Measurements from ENCODE around the gene DDX54. TPM values are rescaled to one million over a fixed set of nuclear protein-coding genes. Genes with fewer than 3 reads are reported as not detected.

DDX54 gene
- total and polyA plus RNA-seq, 2 of the 8 experiments (the other 6 are each of a cell fraction or from before 2014, with no cell fraction given), result 64.9 to 113 TPM

DNA sequence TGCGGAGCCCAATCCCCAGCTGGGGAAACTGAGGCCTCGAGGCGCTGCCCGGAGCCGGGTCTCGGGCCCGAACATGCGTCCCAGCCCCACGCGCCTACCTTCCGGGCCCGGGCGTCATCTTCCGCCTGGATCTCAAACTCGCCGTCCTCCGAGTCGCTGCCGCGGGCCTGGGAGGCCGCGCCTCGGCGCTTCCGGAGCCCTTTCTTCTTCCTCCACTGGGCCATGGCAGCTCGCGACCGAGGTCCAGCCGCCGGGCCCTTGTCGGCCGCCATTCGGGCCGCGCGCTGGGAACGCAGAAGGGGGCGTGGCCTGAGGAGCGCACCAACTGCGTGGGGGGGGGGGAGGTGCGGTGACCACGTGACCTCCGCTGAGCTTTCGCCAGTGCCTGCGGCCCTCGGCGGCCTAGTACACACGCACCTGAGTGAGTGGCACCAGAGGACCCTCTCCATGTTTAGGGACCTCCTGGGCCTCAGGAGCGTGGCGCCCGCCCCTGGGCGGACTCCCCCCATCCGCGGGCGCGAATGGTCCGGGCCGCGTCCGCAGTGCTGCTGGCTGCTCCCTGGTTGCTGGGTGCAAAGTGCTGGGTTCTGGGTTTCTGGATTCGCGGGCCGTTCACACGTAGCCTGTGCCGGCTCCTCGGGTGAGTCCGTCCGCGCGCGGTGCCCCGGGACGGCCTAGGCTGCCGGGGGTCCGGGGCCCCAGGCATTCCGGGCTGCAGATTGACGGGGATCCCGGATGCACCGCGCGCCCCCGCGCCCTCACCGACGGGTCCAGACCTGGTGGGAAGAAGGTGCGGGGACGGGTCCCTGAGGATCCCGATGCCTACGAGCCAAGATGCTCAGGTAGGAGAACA lies at the start of gene DDX54, which contains the start of gene RITA1 (continued):
- TF ChIP-seq, protein P1, sequence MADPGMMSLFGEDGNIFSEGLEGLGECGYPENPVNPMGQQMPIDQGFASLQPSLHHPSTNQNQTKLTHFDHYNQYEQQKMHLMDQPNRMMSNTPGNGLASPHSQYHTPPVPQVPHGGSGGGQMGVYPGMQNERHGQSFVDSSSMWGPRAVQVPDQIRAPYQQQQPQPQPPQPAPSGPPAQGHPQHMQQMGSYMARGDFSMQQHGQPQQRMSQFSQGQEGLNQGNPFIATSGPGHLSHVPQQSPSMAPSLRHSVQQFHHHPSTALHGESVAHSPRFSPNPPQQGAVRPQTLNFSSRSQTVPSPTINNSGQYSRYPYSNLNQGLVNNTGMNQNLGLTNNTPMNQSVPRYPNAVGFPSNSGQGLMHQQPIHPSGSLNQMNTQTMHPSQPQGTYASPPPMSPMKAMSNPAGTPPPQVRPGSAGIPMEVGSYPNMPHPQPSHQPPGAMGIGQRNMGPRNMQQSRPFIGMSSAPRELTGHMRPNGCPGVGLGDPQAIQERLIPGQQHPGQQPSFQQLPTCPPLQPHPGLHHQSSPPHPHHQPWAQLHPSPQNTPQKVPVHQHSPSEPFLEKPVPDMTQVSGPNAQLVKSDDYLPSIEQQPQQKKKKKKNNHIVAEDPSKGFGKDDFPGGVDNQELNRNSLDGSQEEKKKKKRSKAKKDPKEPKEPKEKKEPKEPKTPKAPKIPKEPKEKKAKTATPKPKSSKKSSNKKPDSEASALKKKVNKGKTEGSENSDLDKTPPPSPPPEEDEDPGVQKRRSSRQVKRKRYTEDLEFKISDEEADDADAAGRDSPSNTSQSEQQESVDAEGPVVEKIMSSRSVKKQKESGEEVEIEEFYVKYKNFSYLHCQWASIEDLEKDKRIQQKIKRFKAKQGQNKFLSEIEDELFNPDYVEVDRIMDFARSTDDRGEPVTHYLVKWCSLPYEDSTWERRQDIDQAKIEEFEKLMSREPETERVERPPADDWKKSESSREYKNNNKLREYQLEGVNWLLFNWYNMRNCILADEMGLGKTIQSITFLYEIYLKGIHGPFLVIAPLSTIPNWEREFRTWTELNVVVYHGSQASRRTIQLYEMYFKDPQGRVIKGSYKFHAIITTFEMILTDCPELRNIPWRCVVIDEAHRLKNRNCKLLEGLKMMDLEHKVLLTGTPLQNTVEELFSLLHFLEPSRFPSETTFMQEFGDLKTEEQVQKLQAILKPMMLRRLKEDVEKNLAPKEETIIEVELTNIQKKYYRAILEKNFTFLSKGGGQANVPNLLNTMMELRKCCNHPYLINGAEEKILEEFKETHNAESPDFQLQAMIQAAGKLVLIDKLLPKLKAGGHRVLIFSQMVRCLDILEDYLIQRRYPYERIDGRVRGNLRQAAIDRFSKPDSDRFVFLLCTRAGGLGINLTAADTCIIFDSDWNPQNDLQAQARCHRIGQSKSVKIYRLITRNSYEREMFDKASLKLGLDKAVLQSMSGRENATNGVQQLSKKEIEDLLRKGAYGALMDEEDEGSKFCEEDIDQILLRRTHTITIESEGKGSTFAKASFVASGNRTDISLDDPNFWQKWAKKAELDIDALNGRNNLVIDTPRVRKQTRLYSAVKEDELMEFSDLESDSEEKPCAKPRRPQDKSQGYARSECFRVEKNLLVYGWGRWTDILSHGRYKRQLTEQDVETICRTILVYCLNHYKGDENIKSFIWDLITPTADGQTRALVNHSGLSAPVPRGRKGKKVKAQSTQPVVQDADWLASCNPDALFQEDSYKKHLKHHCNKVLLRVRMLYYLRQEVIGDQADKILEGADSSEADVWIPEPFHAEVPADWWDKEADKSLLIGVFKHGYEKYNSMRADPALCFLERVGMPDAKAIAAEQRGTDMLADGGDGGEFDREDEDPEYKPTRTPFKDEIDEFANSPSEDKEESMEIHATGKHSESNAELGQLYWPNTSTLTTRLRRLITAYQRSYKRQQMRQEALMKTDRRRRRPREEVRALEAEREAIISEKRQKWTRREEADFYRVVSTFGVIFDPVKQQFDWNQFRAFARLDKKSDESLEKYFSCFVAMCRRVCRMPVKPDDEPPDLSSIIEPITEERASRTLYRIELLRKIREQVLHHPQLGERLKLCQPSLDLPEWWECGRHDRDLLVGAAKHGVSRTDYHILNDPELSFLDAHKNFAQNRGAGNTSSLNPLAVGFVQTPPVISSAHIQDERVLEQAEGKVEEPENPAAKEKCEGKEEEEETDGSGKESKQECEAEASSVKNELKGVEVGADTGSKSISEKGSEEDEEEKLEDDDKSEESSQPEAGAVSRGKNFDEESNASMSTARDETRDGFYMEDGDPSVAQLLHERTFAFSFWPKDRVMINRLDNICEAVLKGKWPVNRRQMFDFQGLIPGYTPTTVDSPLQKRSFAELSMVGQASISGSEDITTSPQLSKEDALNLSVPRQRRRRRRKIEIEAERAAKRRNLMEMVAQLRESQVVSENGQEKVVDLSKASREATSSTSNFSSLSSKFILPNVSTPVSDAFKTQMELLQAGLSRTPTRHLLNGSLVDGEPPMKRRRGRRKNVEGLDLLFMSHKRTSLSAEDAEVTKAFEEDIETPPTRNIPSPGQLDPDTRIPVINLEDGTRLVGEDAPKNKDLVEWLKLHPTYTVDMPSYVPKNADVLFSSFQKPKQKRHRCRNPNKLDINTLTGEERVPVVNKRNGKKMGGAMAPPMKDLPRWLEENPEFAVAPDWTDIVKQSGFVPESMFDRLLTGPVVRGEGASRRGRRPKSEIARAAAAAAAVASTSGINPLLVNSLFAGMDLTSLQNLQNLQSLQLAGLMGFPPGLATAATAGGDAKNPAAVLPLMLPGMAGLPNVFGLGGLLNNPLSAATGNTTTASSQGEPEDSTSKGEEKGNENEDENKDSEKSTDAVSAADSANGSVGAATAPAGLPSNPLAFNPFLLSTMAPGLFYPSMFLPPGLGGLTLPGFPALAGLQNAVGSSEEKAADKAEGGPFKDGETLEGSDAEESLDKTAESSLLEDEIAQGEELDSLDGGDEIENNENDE (IDR thresholded peaks at IDR 0.05; ENCODE audit: insufficient replicate concordance, low read length), result no peak
- TF ChIP-seq FOSL1 (IDR thresholded peaks at IDR 0.05; ENCODE audit: insufficient read depth, low read depth, low read length) (no peak), PHF8 (conservative IDR thresholded peaks at IDR 0.05; ENCODE audit: low read depth, low read length) (peak; percentile 98), EGR1 (IDR thresholded peaks at IDR 0.05; ENCODE audit: borderline replicate concordance, low read depth, low read length) (no peak), NRF1 (IDR thresholded peaks at IDR 0.05; ENCODE audit: low read depth, low read length) (no peak), POLR2A (IDR thresholded peaks at IDR 0.05; ENCODE audit: control extremely low read depth in 1 of 2, low read depth in 2 of 2, low read length in 2 of 2) (peak; percentile 78 to 91), BCL11A (IDR thresholded peaks at IDR 0.05; ENCODE audit: low read depth in 2 of 2, low read length in 2 of 2) (no peak)
- TF ChIP-seq, protein P2, sequence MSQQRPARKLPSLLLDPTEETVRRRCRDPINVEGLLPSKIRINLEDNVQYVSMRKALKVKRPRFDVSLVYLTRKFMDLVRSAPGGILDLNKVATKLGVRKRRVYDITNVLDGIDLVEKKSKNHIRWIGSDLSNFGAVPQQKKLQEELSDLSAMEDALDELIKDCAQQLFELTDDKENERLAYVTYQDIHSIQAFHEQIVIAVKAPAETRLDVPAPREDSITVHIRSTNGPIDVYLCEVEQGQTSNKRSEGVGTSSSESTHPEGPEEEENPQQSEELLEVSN (IDR thresholded peaks at IDR 0.05), result no peak; the same call in 1 of the 2 replicates
